IMR-90 (cell line): ENCODE results near the gene CEP295NL. TPM values are rescaled to one million over a fixed set of nuclear protein-coding genes. Genes with fewer than 3 reads are reported as not detected.

Experiments used
- ATAC-seq: fragments of 200-7000 bp; cut with Tn5 transposase; 2 replicates; pipeline ENCODE4 v1.9.1; 2020; ENCODE audit warnings: low read depth, mild to moderate bottlenecking, moderate library complexity
- BruUV-seq: library from RNA; stranded (reverse); fragments of 400-500 nt; replicated peaks from 2 replicates; lab custom pipeline; 2021; lab: Mats Ljungman, UMichigan
- CTCF ChIA-PET: fragments of 300-600 bp; formaldehyde crosslinking; extraction: SDS; loops from one replicate; lab custom pipeline; 2021; ENCODE audit warnings: antibody characterized with exemption; lab: Yijun Ruan, JAX
- POLR2A ChIA-PET: fragments of 300-600 bp; sonication (Branson Sonifier 250); formaldehyde crosslinking; loops from one replicate; lab custom pipeline; 2022; ENCODE audit warnings: antibody characterized with exemption; ENCODE audit not compliant: unreplicated experiment; lab: Charles Lee
- DNase-seq: peaks from one replicate; pipeline ENCODE4 v3.0.0; 2013
- H2AFZ ChIP-seq: replicated peaks from 2 replicates; pipeline ENCODE3; 2013; ENCODE audit warnings: low read length, mild to moderate bottlenecking; ENCODE audit not compliant: poor library complexity
- H2AK5ac ChIP-seq: 2 replicates; pipeline ENCODE4 v1.6.1; 2013; ENCODE audit warnings: low read depth, low read length, inconsistent platforms
- H2AK9ac ChIP-seq: replicated peaks from 2 replicates; pipeline ENCODE3; 2013; ENCODE audit warnings: mild to moderate bottlenecking, low read depth, low read length, moderate library complexity; ENCODE audit not compliant: poor library complexity
- H2BK120ac ChIP-seq: 2 replicates; pipeline ENCODE4 v1.6.1; 2013; ENCODE audit warnings: low read depth, low read length, inconsistent platforms
- H2BK15ac ChIP-seq: 3 replicates; pipeline ENCODE4 v1.6.1; 2013; ENCODE audit warnings: low read depth, low read length, inconsistent platforms
- H2BK20ac ChIP-seq: 2 replicates; pipeline ENCODE4 v1.6.1; 2013; ENCODE audit warnings: low read depth, mild to moderate bottlenecking, inconsistent platforms, low read length, moderate library complexity
- H2BK5ac ChIP-seq: 2 replicates; pipeline ENCODE4 v1.6.1; 2013; ENCODE audit warnings: mild to moderate bottlenecking, low read depth, low read length, inconsistent platforms; ENCODE audit not compliant: poor library complexity, severe bottlenecking
- H3K14ac ChIP-seq: replicated peaks from 2 replicates; pipeline ENCODE4 v1.6.1; 2013; ENCODE audit warnings: low read depth, low read length, inconsistent platforms
- H3K18ac ChIP-seq: 2 replicates; pipeline ENCODE4 v1.6.1; 2013; ENCODE audit warnings: low read depth, low read length, control low read depth
- H3K23ac ChIP-seq: 2 replicates; pipeline ENCODE4 v1.6.1; 2013; ENCODE audit warnings: low read depth, low read length, inconsistent platforms
- H3K27ac ChIP-seq: 2 replicates; pipeline ENCODE4 v1.5.1; 2013; ENCODE audit warnings: mild to moderate bottlenecking, control low read depth, low read length; ENCODE audit not compliant: insufficient read depth
- H3K27me3 ChIP-seq: 2 replicates; pipeline ENCODE4 v1.6.1; 2013; ENCODE audit warnings: low read length; ENCODE audit not compliant: control insufficient read depth, insufficient read depth
- H3K36me3 ChIP-seq: 2 replicates; pipeline ENCODE4 v1.6.1; 2013; ENCODE audit warnings: low read length, mixed read lengths; ENCODE audit not compliant: control insufficient read depth, insufficient read depth
- H3K4ac ChIP-seq: 2 replicates; pipeline ENCODE4 v1.6.1; 2013; ENCODE audit warnings: low read depth, low read length, inconsistent platforms
- H3K4me1 ChIP-seq: 2 replicates; pipeline ENCODE4 v1.6.1; 2013; ENCODE audit warnings: low read length, mixed read lengths; ENCODE audit not compliant: control insufficient read depth, insufficient read depth
- H3K4me2 ChIP-seq: 2 replicates; pipeline ENCODE4 v1.6.1; 2013; ENCODE audit warnings: low read depth, mild to moderate bottlenecking, control low read depth, low read length, moderate library complexity
- H3K4me3 ChIP-seq: 2 replicates; pipeline ENCODE4 v1.5.1; 2013; ENCODE audit warnings: low read depth, mild to moderate bottlenecking, control low read depth, low read length, moderate library complexity; ENCODE audit not compliant: insufficient read depth
- H3K56ac ChIP-seq: 2 replicates; pipeline ENCODE4 v1.6.1; 2013; ENCODE audit warnings: low read length, inconsistent platforms; ENCODE audit not compliant: insufficient read depth; ENCODE audit errors: extremely low read depth
- H3K79me1 ChIP-seq, 2 experiments: 2 replicates each; pipeline ENCODE4 v1.6.1; 2013; ENCODE audit warnings: low read length in 2 of 2, inconsistent platforms in 1 of 2, low read depth in 1 of 2
- H3K9ac ChIP-seq: 2 replicates; pipeline ENCODE4 v1.6.1; 2013; ENCODE audit warnings: low read depth, low read length, control low read depth
- H3K9me1 ChIP-seq: 2 replicates; pipeline ENCODE4 v1.6.1; 2013; ENCODE audit warnings: low read length, inconsistent platforms; ENCODE audit not compliant: insufficient read depth
- H3K9me3 ChIP-seq: 2 replicates; pipeline ENCODE4 v1.6.1; 2013; ENCODE audit warnings: low read length; ENCODE audit not compliant: control insufficient read depth, insufficient read depth
- H4K20me1 ChIP-seq: 2 replicates; pipeline ENCODE4 v1.6.1; 2013; ENCODE audit warnings: low read length, inconsistent platforms; ENCODE audit not compliant: insufficient read depth
- H4K5ac ChIP-seq: 2 replicates; pipeline ENCODE4 v1.6.1; 2013; ENCODE audit warnings: mild to moderate bottlenecking, low read depth, low read length, control low read depth
- H4K8ac ChIP-seq, 2 experiments: 2 replicates each; pipeline ENCODE4 v1.6.1; 2013; ENCODE audit warnings: low read depth in 2 of 2, low read length in 2 of 2, control low read depth in 1 of 2, inconsistent platforms in 1 of 2
- H4K91ac ChIP-seq: 2 replicates; pipeline ENCODE4 v1.6.1; 2013; ENCODE audit warnings: low read depth, low read length, inconsistent platforms; ENCODE audit not compliant: insufficient read depth
- MAFK ChIP-seq: IDR thresholded peaks from 2 replicates; pipeline ENCODE4 v1.6.1; 2012; ENCODE audit warnings: low read depth, low read length, improper control_type of control experiment
- MAZ ChIP-seq: IDR thresholded peaks from 2 replicates; pipeline ENCODE4 v1.6.1; 2012; ENCODE audit warnings: low read depth, mild to moderate bottlenecking, low read length, improper control_type of control experiment, moderate library complexity, borderline replicate concordance
- RFX5 ChIP-seq: IDR thresholded peaks from 2 replicates; pipeline ENCODE4 v1.8.0; 2012; ENCODE audit warnings: low read depth, mild to moderate bottlenecking, low read length, moderate library complexity
- WGBS, 2 experiments: methylation state at CpG; one replicate each; pipeline versions ENCODE4 v1.1.5 to v1.1.7; 2013; ENCODE audit warnings: missing lambda C conversion rate in 2 of 2; ENCODE audit not compliant: insufficient read length in 1 of 2; ENCODE audit errors: extremely low coverage in 2 of 2; 5-methylcytosine and 5-hydroxymethylcytosine counted together
- dilution Hi-C: fragments of 300-500 bp; cut with HindIII; formaldehyde crosslinking; loops from one replicate; pipeline ENCODE4 v1.14.3; 2018; ENCODE audit warnings: low sequenced_read_pairs; ENCODE audit not compliant: unreplicated experiment
- in situ Hi-C: fragments of 300-500 bp; cut with MboI; formaldehyde crosslinking; loops from 3 replicates; pipeline ENCODE4 v1.14.3; 2019; ENCODE audit warnings: low sequenced_read_pairs, inconsistent platforms, mixed read lengths
- intact Hi-C: fragments of 100-400 bp; cut with micrococcal nuclease; formaldehyde crosslinking; loops from 2 replicates; pipeline ENCODE4 v1.10.0; 2022
- polyA plus RNA-seq, 3 experiments: library from polyadenylated mRNA; depleted of rRNA; stranded (reverse); fragments of >200 nt; gene quantifications; 2 replicates each; pipeline ENCODE4 v1.2.3, GENCODE V29; 2012; ENCODE audit warnings: low replicate concordance in 1 of 3
- total RNA-seq: library from RNA; depleted of rRNA; stranded (reverse); fragments of >200 nt; gene quantifications from 2 replicates; pipeline ENCODE4 v1.2.3, GENCODE V29; 2012
- TF ChIP-seq, protein P1 (sequence below): fragments of 150-350 bp; IDR thresholded peaks from 2 replicates; pipeline ENCODE4 v1.6.1; 2016; ENCODE audit warnings: low read depth, mild to moderate bottlenecking, low read length, moderate library complexity, borderline replicate concordance
- TF ChIP-seq, protein P2 (sequence below): conservative IDR thresholded peaks from 2 replicates; pipeline ENCODE4 v1.5.1; 2012; ENCODE audit warnings: mild to moderate bottlenecking, low read depth, low read length, improper control_type of control experiment
- TF ChIP-seq, protein P3 (sequence below): fragments of 150-350 bp; IDR thresholded peaks from 2 replicates; pipeline ENCODE4 v1.6.1; 2017; ENCODE audit warnings: mild to moderate bottlenecking, antibody characterized with exemption, low read length, low read depth

The CEP295NL gene
- total and polyA plus RNA-seq, 2 of the 4 experiments (the other 2 are of a cell fraction), result 0.31 to 0.72 TPM

DNA sequence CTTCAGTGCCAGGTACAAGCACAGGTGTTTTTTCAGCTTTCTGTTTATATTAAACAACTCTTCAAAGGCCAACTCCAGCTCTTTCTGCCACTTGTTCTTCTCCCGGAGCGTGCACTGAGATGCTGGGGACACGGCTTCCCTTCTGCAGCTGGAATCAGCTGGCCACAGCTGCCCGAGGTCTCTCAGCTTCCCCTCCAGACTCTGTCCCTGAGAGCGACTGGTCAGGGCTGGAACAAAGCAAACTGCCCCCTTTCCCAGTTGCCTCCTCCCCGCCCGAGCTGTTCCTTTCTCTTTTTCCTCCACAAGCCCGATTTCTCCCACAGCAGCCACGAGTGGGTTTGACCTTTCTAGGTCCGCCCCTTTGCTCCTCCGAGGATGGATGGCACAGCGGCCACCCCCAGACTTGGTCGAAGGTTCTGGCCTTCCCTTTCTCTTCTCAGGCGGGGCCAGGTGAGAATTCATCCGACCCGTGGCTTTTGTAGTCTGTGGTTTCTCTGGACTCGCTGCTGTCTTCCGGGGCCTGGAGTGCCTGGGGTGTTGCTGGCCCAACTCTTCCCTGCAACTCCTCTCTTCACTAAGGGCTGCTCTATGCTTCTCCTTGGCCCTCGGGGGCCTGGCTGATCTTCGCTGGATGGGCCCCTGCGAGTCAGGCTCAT is 11.5 kb downstream of the CEP295NL start:
- TF ChIP-seq, protein P1, sequence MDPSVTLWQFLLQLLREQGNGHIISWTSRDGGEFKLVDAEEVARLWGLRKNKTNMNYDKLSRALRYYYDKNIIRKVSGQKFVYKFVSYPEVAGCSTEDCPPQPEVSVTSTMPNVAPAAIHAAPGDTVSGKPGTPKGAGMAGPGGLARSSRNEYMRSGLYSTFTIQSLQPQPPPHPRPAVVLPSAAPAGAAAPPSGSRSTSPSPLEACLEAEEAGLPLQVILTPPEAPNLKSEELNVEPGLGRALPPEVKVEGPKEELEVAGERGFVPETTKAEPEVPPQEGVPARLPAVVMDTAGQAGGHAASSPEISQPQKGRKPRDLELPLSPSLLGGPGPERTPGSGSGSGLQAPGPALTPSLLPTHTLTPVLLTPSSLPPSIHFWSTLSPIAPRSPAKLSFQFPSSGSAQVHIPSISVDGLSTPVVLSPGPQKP, result no peak
- TF ChIP-seq, protein P2, sequence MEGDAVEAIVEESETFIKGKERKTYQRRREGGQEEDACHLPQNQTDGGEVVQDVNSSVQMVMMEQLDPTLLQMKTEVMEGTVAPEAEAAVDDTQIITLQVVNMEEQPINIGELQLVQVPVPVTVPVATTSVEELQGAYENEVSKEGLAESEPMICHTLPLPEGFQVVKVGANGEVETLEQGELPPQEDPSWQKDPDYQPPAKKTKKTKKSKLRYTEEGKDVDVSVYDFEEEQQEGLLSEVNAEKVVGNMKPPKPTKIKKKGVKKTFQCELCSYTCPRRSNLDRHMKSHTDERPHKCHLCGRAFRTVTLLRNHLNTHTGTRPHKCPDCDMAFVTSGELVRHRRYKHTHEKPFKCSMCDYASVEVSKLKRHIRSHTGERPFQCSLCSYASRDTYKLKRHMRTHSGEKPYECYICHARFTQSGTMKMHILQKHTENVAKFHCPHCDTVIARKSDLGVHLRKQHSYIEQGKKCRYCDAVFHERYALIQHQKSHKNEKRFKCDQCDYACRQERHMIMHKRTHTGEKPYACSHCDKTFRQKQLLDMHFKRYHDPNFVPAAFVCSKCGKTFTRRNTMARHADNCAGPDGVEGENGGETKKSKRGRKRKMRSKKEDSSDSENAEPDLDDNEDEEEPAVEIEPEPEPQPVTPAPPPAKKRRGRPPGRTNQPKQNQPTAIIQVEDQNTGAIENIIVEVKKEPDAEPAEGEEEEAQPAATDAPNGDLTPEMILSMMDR, result no peak
- TF ChIP-seq RFX5 (no peak), MAFK (no peak), MAZ (no peak)
- TF ChIP-seq, protein P3, sequence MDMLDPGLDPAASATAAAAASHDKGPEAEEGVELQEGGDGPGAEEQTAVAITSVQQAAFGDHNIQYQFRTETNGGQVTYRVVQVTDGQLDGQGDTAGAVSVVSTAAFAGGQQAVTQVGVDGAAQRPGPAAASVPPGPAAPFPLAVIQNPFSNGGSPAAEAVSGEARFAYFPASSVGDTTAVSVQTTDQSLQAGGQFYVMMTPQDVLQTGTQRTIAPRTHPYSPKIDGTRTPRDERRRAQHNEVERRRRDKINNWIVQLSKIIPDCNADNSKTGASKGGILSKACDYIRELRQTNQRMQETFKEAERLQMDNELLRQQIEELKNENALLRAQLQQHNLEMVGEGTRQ, result no peak
- H3K9me3 ChIP-seq, result no peaks in the 10 kb centered on the region
- H3K27ac ChIP-seq, result no peak overlapping the region
- H3K9ac ChIP-seq, result no peak overlapping the region
- ATAC-seq (no peak), DNase-seq (no peak)
- H2AK5ac ChIP-seq, result no peak overlapping the region; the same call in 1 of the 2 replicates
- H2BK120ac ChIP-seq, result no peak overlapping the region
- no peak overlapping the region for H2BK20ac ChIP-seq
- H3K4ac ChIP-seq, result no peak overlapping the region
- no peak overlapping the region for H4K91ac ChIP-seq
- H3K23ac ChIP-seq, result no peak overlapping the region
- WGBS, 2 experiments, result 85% methylated on average over 10 of the region's 21 CpGs; no CpG with 5 or more reads in 1 of the 2 experiments
- peaks cover 20% of the 10 kb centered on the region for H3K4me1 ChIP-seq
- no peak overlapping the region for H4K5ac ChIP-seq
- H2BK5ac ChIP-seq, result no peak overlapping the region
- no peak overlapping the region for H2BK15ac ChIP-seq
- POLR2A ChIA-PET, result no interaction called here
- H3K4me3 ChIP-seq, result no peak overlapping the region
- in situ Hi-C loops (no loop called here), intact Hi-C loops (no loop called here), dilution Hi-C loops (no loop called here)
- no peak overlapping the region for H3K4me2 ChIP-seq
- no peak overlapping the region for H3K18ac ChIP-seq
- BruUV-seq, result no TSS peak
- H3K79me1 ChIP-seq, result peaks cover 34 to 96% of the 10 kb centered on the region in 2 experiments
- H3K36me3 ChIP-seq, result peaks cover 22% of the 10 kb centered on the region; the same call in 1 of the 2 replicates
- no peak overlapping the region for H2AK9ac ChIP-seq
- H2AFZ ChIP-seq, result no peak overlapping the region
- peaks cover 89% of the 10 kb centered on the region for H4K20me1 ChIP-seq
- CTCF ChIA-PET, result no interaction called here
- no peak overlapping the region for H4K8ac ChIP-seq
- no peak overlapping the region for H3K56ac ChIP-seq
- peaks cover 41% of the 10 kb centered on the region for H3K9me1 ChIP-seq
- H3K14ac ChIP-seq, result no peak overlapping the region
- no peaks in the 10 kb centered on the region for H3K27me3 ChIP-seq
